ENCODE results near the gene PCDH9. TPM values are rescaled to one million over a fixed set of nuclear protein-coding genes. Genes with fewer than 3 reads are reported as not detected.

PCDH9 gene
- total RNA-seq, 4 donors from 2014 or later, result 0.37 to 2.4 (median 1.5) TPM

- intact Hi-C loops (cut with DNase I; ENCODE audit: low total_unique reads) (no loop called here), in situ Hi-C loops (cut with MboI; ENCODE audit: low pct_ligation_motif_present in 1 of 4, low pct_unique_long_range_greater_than_20kb in 1 of 4, low sequenced_read_pairs in 3 of 4) (no loop called here)
- no peaks in the 10 kb centered on the region for H3K4me1 ChIP-seq
- H3K27ac ChIP-seq, result no peak overlapping the region
- TF ChIP-seq POLR2AphosphoS5 (IDR thresholded peaks at IDR 0.05) (no peak), POLR2A (IDR thresholded peaks at IDR 0.05) (no peak), EP300 (IDR thresholded peaks at IDR 0.05; ENCODE audit: low read depth) (no peak), CTCF (IDR thresholded peaks at IDR 0.05) (no peak)
- no peak for DNase-seq
- H3K27me3 ChIP-seq, result no peaks in the 10 kb centered on the region
- 43 to 90% methylated on average over 1 of the region's 1 CpG for WGBS, 2 donors (ENCODE audit: low coverage in 1 of 2)
- no peak overlapping the region for H3K4me3 ChIP-seq
- H3K36me3 ChIP-seq, result no peaks in the 10 kb centered on the region
- no peaks in the 10 kb centered on the region for H3K9me3 ChIP-seq
Observed at GRCh38 chr13:66492479-66492878, 737.7 kb downstream of the PCDH9 start.

- in situ Hi-C loops (cut with MboI; ENCODE audit: low pct_ligation_motif_present in 1 of 4, low pct_unique_long_range_greater_than_20kb in 1 of 4, low sequenced_read_pairs in 3 of 4) (no loop called here), intact Hi-C loops (cut with DNase I; ENCODE audit: low total_unique reads) (no loop called here)
- Histone ChIP-seq H3K36me3 (no peaks in the 10 kb centered on the region), H3K4me3 (no peak overlapping the region), H3K27ac (no peak overlapping the region), H3K27me3 (no peaks in the 10 kb centered on the region), H3K9me3 (no peaks in the 10 kb centered on the region), H3K4me1 (no peaks in the 10 kb centered on the region)
- 69 to 74% methylated on average over 3 to 6 of the region's 6 CpGs for WGBS, 2 donors (ENCODE audit: low coverage in 1 of 2)
- TF ChIP-seq POLR2AphosphoS5 (IDR thresholded peaks at IDR 0.05), result no peak
- TF ChIP-seq EP300 (IDR thresholded peaks at IDR 0.05; ENCODE audit: low read depth), result no peak
- no peak for TF ChIP-seq CTCF (IDR thresholded peaks at IDR 0.05)
- TF ChIP-seq POLR2A (IDR thresholded peaks at IDR 0.05), result no peak
- no peak for DNase-seq
Observed at GRCh38 chr13:66491251-66491650, 738.9 kb downstream of the PCDH9 start.

- in situ Hi-C loops (cut with MboI; ENCODE audit: low pct_ligation_motif_present in 1 of 4, low pct_unique_long_range_greater_than_20kb in 1 of 4, low sequenced_read_pairs in 3 of 4) (no loop called here), intact Hi-C loops (cut with DNase I; ENCODE audit: low total_unique reads) (loop anchor here (10.0 kb wide), 1 partner anchor 45 kb away; no protein-coding TSS in a partner anchor)
- 71 to 84% methylated on average over 2 of the region's 2 CpGs for WGBS, 2 donors (ENCODE audit: low coverage in 1 of 2)
- no peaks in the 10 kb centered on the region for H3K36me3 ChIP-seq
- TF ChIP-seq POLR2AphosphoS5 (IDR thresholded peaks at IDR 0.05) (no peak), POLR2A (IDR thresholded peaks at IDR 0.05) (no peak), EP300 (IDR thresholded peaks at IDR 0.05; ENCODE audit: low read depth) (no peak), CTCF (IDR thresholded peaks at IDR 0.05) (no peak)
- H3K4me3 ChIP-seq, result no peak overlapping the region
- no peaks in the 10 kb centered on the region for H3K9me3 ChIP-seq
- H3K27ac ChIP-seq, result no peak overlapping the region
- DNase-seq, result no peak
- H3K27me3 ChIP-seq, result no peaks in the 10 kb centered on the region
- H3K4me1 ChIP-seq, result no peaks in the 10 kb centered on the region
Observed at GRCh38 chr13:66489586-66489985, 740.5 kb downstream of the PCDH9 start.

- Histone ChIP-seq H3K4me3 (no peak overlapping the region), H3K27me3 (no peaks in the 10 kb centered on the region), H3K27ac (no peak overlapping the region), H3K9me3 (no peaks in the 10 kb centered on the region), H3K36me3 (no peaks in the 10 kb centered on the region), H3K4me1 (no peaks in the 10 kb centered on the region)
- WGBS, 2 donors (ENCODE audit: low coverage in 1 of 2), result 60 to 91% methylated on average over 1 of the region's 1 CpG
- DNase-seq, result no peak
- intact Hi-C loops (cut with DNase I; ENCODE audit: low total_unique reads) (loop anchor here (10.0 kb wide), 1 partner anchor 46 kb away; no protein-coding TSS in a partner anchor), in situ Hi-C loops (cut with MboI; ENCODE audit: low pct_ligation_motif_present in 1 of 4, low pct_unique_long_range_greater_than_20kb in 1 of 4, low sequenced_read_pairs in 3 of 4) (no loop called here)
- TF ChIP-seq POLR2AphosphoS5 (IDR thresholded peaks at IDR 0.05), result no peak
- TF ChIP-seq POLR2A (IDR thresholded peaks at IDR 0.05), result no peak
- no peak for TF ChIP-seq EP300 (IDR thresholded peaks at IDR 0.05; ENCODE audit: low read depth)
- no peak for TF ChIP-seq CTCF (IDR thresholded peaks at IDR 0.05)
Observed at GRCh38 chr13:66489172-66489571, 741.0 kb downstream of the PCDH9 start.
